Measurements from ENCODE around the gene MAL.

DNA sequence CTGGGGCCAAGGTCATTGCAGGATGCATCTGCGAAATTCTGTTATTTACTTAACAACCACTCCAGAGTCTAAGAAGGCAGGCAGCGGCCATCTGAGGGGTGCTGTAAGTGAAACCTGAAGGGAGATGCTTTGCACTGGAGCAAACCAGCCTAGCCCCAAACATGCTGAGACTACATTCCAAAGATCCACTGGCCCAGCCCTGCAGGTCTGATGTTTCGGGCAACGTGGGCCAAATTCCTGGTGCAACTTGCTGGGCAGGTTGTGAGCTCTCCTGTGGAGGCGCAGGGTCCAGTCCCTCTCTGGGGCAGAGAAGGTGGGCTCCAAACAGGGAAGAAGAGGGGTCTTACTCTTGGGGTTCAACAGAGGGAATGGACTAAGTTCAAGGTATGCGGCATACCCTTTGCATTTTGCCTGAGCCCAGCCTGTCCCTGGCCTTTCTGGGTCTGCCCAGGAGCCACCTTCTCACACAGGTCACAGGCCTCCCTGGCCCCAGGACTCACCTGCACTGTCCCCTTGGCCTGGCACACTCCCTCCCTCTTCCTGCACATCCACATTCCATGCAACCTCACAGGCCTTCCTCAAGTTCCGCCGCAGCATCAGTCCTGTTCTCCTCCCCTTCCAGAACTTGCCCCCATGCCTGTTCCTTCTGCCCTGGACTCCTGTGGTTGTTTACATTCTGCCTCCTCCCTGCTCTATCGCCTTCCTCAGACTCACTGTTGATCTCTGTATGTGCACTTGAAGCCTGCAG, 5.1 kb upstream of the MAL start:
- TF ChIP-seq REST (IDR thresholded peaks at IDR 0.05; ENCODE audit: insufficient read depth in 1 of 2, low read depth in 2 of 2, low read length in 2 of 2) (no peak), POLR2AphosphoS5 (IDR thresholded peaks at IDR 0.05; ENCODE audit: low read depth, low read length) (no peak), SIN3A (IDR thresholded peaks at IDR 0.05; ENCODE audit: borderline replicate concordance, insufficient read depth, low read length) (no peak), TAF1 (IDR thresholded peaks at IDR 0.05; ENCODE audit: borderline replicate concordance, insufficient read depth, low read length) (no peak), FOXP2 (optimal IDR thresholded peaks at IDR 0.05; ENCODE audit: borderline replicate concordance, extremely low read depth, extremely low read length, insufficient read depth) (no peak)
